Measurements from ENCODE around the gene EMILIN1. TPM values are rescaled to one million over a fixed set of nuclear protein-coding genes. Genes with fewer than 3 reads are reported as not detected.

The EMILIN1 gene
- total RNA-seq, 1 experiment from 2014 or later: 1.2 TPM

GRCh38 chr2:27059141-27059820 is 19.1 kb upstream of the EMILIN1 start:
- H3K23ac ChIP-seq (ENCODE audit: insufficient read length, low read depth, low read length): no peak overlapping the region
- H2AFZ ChIP-seq (ENCODE audit: low read length): no peak overlapping the region
- H3K4me1 Mint-ChIP-seq: no peaks in the 10 kb centered on the region
- no peak overlapping the region for H4K8ac ChIP-seq (replicated peaks; ENCODE audit: insufficient read length, low read depth, low read length)
- H3K27ac Mint-ChIP-seq: no peak overlapping the region; a peak in 1 of 7 replicates
- no peak overlapping the region for H2BK12ac ChIP-seq (ENCODE audit: insufficient read length, low read depth, low read length)
- H3K4me3 Mint-ChIP-seq: no peak overlapping the region
- no peak overlapping the region for H4K91ac ChIP-seq (ENCODE audit: insufficient read length, low read depth, low read length)
- no peak overlapping the region for H2BK20ac ChIP-seq (ENCODE audit: low read depth, low read length, poor library complexity, severe bottlenecking)
- H3K27me3 Mint-ChIP-seq (ENCODE audit: low read depth): no peaks in the 10 kb centered on the region
- no peak for DNase-seq
- H3K36me3 Mint-ChIP-seq (ENCODE audit: insufficient read depth in 1 of 3, low read depth in 3 of 3): peaks cover 12 to 61% (median 57%) of the 10 kb centered on the region in 3 experiments; a peak in 5 of 7 replicates
- no peak overlapping the region for H2BK120ac ChIP-seq (ENCODE audit: low read depth, low read length, poor library complexity, severe bottlenecking)
- H3K27ac ChIP-seq (ENCODE audit: insufficient read length, low read depth, low read length): no peak overlapping the region
- H3K9me3 Mint-ChIP-seq: no peaks in the 10 kb centered on the region
- no peaks in the 10 kb centered on the region for H3K9me3 ChIP-seq (ENCODE audit: control insufficient read depth, low read depth, low read length)
- no peaks in the 10 kb centered on the region for H3K4me1 ChIP-seq (ENCODE audit: insufficient read depth, low read length)
- H3K4ac ChIP-seq (ENCODE audit: low read depth, low read length): no peak overlapping the region
- no peaks in the 10 kb centered on the region for H3K23me2 ChIP-seq (ENCODE audit: insufficient read length, low read depth, low read length, poor library complexity, severe bottlenecking)
- no peak overlapping the region for H4K5ac ChIP-seq (ENCODE audit: insufficient read length, low read depth, low read length)
- H3K79me2 ChIP-seq (ENCODE audit: insufficient read depth, low read length): no peaks in the 10 kb centered on the region
- no peak overlapping the region for H2BK15ac ChIP-seq (ENCODE audit: low read depth, low read length)
- H2BK5ac ChIP-seq (ENCODE audit: insufficient read length, low read length): no peak overlapping the region
- no peak overlapping the region for H3K18ac ChIP-seq (ENCODE audit: insufficient read length, low read depth, low read length)
- no peak overlapping the region for H3K14ac ChIP-seq (ENCODE audit: insufficient read depth, low read length)
- H3K79me1 ChIP-seq (ENCODE audit: insufficient read depth, low read depth, low read length, poor library complexity, severe bottlenecking): no peaks in the 10 kb centered on the region
- H3T11ph ChIP-seq (ENCODE audit: low read length): no peak overlapping the region
- H3K9ac ChIP-seq (ENCODE audit: extremely low read depth, insufficient read length, low read length): no peak overlapping the region
- H3K56ac ChIP-seq (ENCODE audit: insufficient read length, low read depth, low read length): no peak overlapping the region
- no peaks in the 10 kb centered on the region for H3K27me3 ChIP-seq (ENCODE audit: insufficient read depth, low read length)
- H4K20me1 ChIP-seq (ENCODE audit: control insufficient read depth, insufficient read depth, insufficient read length): no peaks in the 10 kb centered on the region
- no CpG with 5 or more reads among the region's 15 CpGs for WGBS (ENCODE audit: extremely low coverage, insufficient read length, low lambda C conversion rate)
- TF ChIP-seq CTCF (conservative IDR thresholded peaks at IDR 0.05): no peak
- H2AK5ac ChIP-seq (ENCODE audit: insufficient read length, low read length): no peak overlapping the region
- H3K4me2 ChIP-seq (ENCODE audit: insufficient read depth, insufficient read length, low read length): no peak overlapping the region

Data from H9 (cell line).